Heart right ventricle (tissue), 16 donors: Measurements from ENCODE around the gene FZD8. TPM values are rescaled to one million over a fixed set of nuclear protein-coding genes. Genes with fewer than 3 reads are reported as not detected.

ENCODE experiments used
- ATAC-seq, 8 donors: fragments of 200-7000 bp; cut with Tn5 transposase; one replicate each; pipeline ENCODE4 v1.9.1; 2020; ENCODE audit warnings: mild to moderate bottlenecking in 8 of 8, moderate library complexity in 8 of 8, moderate number of reproducible peaks in 1 of 8
- DNase-seq, 2 donors: peaks; one replicate each; pipeline ENCODE4 v3.0.0-alpha.2; 2020
- H3K27ac ChIP-seq, 10 donors: fragments of 200-600 bp; sonication (generic) in 2 of 10; one replicate each; pipeline versions ENCODE4 v1.5.0 to v1.8.0; 2020 to 2022; ENCODE audit warnings: mild to moderate bottlenecking in 3 of 10
- H3K27me3 ChIP-seq, 7 donors: fragments of 200-600 bp; one replicate each; pipeline ENCODE4 v1.8.0; 2021 to 2022; ENCODE audit warnings: mild to moderate bottlenecking in 2 of 7
- H3K36me3 ChIP-seq, 9 donors: fragments of 200-600 bp; sonication (generic) in 1 of 9; one replicate each; pipeline versions ENCODE4 v1.5.0 to v1.8.0; 2020 to 2022; ENCODE audit warnings: mild to moderate bottlenecking in 2 of 9
- H3K4me1 ChIP-seq, 9 donors: fragments of 200-600 bp; sonication (generic) in 1 of 9; one replicate each; pipeline versions ENCODE4 v1.5.0 to v1.8.0; 2020 to 2022; ENCODE audit warnings: mild to moderate bottlenecking in 4 of 9
- H3K4me3 ChIP-seq, 10 donors: fragments of 200-600 bp; sonication (generic) in 2 of 10; one replicate each; pipeline versions ENCODE4 v1.5.0 to v1.8.0; 2020 to 2022; ENCODE audit warnings: mild to moderate bottlenecking in 7 of 10, moderate library complexity in 2 of 10
- H3K9me3 ChIP-seq, 11 donors: fragments of 200-600 bp in 10 of 11; sonication (generic) in 2 of 11; one replicate each; pipeline versions ENCODE4 v1.5.0 to v1.8.0; 2013 to 2022; ENCODE audit warnings: mild to moderate bottlenecking in 2 of 11, control low read depth in 1 of 11, moderate library complexity in 1 of 11
- WGBS, 2 donors: extraction: QIAGEN DNeasy Blood & Tissue Kit; methylation state at CpG; one replicate each; pipeline ENCODE4 v1.1.7; 2013; ENCODE audit warnings: inconsistent platforms in 1 of 2; 5-methylcytosine and 5-hydroxymethylcytosine counted together
- intact Hi-C, 10 donors: fragments of 100-400 bp; cut with DNase I; formaldehyde crosslinking; loops; one replicate each; pipeline versions ENCODE4 v1.11.1 to v1.14.2; 2022
- polyA plus RNA-seq, 2 donors: library from polyadenylated mRNA; stranded (reverse); fragments of 200-250 nt; gene quantifications; one replicate each; pipeline ENCODE4 v1.2.3, GENCODE V29; 2013
- total RNA-seq, 10 donors: library from RNA; stranded (reverse); fragmentation: NEBNext Ultra II Directional in 3 of 10; extraction: Animal tissue kit (Norgen Biotek cat#: 25700) in 3 of 10; gene quantifications; one replicate each; pipeline versions ENCODE4 v1.2.1 to v1.2.4, GENCODE V29; 2021 to 2023
- TF ChIP-seq, protein P1 (sequence below), 9 donors: fragments of 200-600 bp; sonication (generic) in 2 of 9; IDR thresholded peaks; one replicate each; pipeline versions ENCODE4 v1.5.0 to v1.8.0; 2021 to 2022; ENCODE audit warnings: antibody characterized with exemption in 9 of 9, mild to moderate bottlenecking in 5 of 9, moderate library complexity in 1 of 9
- donor health status: Arrhythmogenic right ventricular cardiomyopathy.
- donor health status: ischemic (EF 13 %, LVEDD 7.1; RV severe dilation, severe dysfunction).
- donor health status: healthy with polysubstance abuse.
- donor health status: DM: no; HTN: yes; CAD: no.
- donor health status: DM: no; HTN: no; CAD: no.
- donor health status: ischemic (EF 25% LVEDD 6.9; RV normal size, moderate dysfunction).
- donor health status: ischemic (EF 25% LVEDD 5.7; RV mildly dilated, moderate dysfunction).
- donor health status: healthy.
- donor health status: DM: yes; HTN: yes; CAD: no.
- donor health status: Ischemic cardiomyopathy.
- donor health status: ischemic (EF 35%, LVEDD 5.7; RV mildly dilated, moderate dysfunction).
- donor health status: nonischemic (EF 11% LVEDD 7.7; RV severe dilation, severe dysfunction).
- donor health status: DM: yes; HTN: yes; CAD: no.
- donor health status: PGD.
- donor health status: ischemic (EF 29% LVEDD 5.4; RV normal size, mild dysfunction).
- donor health status: nonischemic (EF 23%, LVEDD 6.1; RV moderate dilation, normal function).

The FZD8 gene
- total and polyA plus RNA-seq, 12 donors = 1.7 to 19.5 (median 5.9) TPM

DNA sequence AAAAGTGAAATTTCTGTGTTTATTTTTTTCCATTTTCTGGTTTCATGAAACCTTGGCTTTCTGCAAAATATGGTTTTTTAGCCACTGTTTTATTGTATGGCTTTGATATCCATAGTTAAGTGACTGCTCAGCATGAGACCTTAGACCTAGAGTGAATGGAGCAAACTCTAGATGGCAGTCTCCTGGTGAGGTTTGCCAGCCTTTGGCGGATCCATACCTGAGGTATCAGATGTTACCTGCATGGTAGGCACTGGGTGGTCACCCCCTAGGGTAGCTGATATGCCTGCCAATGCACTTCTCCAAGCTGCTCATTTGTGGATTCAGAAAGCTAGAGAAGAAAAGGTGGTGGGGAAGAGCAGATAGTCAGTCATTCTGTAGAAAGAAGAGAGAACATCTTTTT lies 17.4 kb upstream of the FZD8 start:
- intact Hi-C loops = loop anchor here in 1 of 10 donors (10.0 kb wide), 1 partner anchor 845 kb away; no protein-coding TSS in a partner anchor
- DNase-seq (no peak), ATAC-seq (no peak)
- 92 to 94% methylated on average over 1 of the region's 1 CpG for WGBS, 2 donors
- Histone ChIP-seq H3K36me3 (no peaks in the 10 kb centered on the region), H3K27me3 (peaks cover 0 to 3% (median 0%) of the 10 kb centered on the region in 7 donors), H3K4me1 (no peaks in the 10 kb centered on the region), H3K9me3 (peaks cover 0 to 7% (median 0%) of the 10 kb centered on the region in 11 donors), H3K4me3 (no peak overlapping the region), H3K27ac (no peak overlapping the region)
- TF ChIP-seq, protein P1, sequence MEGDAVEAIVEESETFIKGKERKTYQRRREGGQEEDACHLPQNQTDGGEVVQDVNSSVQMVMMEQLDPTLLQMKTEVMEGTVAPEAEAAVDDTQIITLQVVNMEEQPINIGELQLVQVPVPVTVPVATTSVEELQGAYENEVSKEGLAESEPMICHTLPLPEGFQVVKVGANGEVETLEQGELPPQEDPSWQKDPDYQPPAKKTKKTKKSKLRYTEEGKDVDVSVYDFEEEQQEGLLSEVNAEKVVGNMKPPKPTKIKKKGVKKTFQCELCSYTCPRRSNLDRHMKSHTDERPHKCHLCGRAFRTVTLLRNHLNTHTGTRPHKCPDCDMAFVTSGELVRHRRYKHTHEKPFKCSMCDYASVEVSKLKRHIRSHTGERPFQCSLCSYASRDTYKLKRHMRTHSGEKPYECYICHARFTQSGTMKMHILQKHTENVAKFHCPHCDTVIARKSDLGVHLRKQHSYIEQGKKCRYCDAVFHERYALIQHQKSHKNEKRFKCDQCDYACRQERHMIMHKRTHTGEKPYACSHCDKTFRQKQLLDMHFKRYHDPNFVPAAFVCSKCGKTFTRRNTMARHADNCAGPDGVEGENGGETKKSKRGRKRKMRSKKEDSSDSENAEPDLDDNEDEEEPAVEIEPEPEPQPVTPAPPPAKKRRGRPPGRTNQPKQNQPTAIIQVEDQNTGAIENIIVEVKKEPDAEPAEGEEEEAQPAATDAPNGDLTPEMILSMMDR (IDR thresholded peaks at IDR 0.05) = no peak

DNA sequence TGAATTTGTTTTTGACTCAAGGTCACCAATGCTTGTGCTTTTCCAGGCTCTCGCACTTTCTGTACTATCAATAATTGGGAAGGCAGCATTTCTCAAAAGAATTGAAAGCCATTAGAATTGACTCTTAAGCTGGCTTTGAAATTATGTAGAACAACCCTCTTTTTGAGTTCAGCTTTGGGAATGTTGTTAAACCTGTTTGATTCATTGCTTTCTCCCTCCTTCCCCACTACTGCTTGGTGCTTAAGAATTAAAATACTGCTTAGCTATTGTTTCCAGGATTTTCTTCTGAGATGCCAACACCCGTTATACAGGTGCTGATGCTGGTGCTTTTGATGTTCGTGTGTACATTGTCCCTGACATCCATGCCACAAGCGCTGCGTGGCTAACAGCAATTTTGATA lies 15.5 kb upstream of the FZD8 start:
- Histone ChIP-seq H3K4me3 (no peak overlapping the region), H3K36me3 (no peaks in the 10 kb centered on the region), H3K9me3 (peaks cover 0 to 7% (median 0%) of the 10 kb centered on the region in 11 donors), H3K27ac (no peak overlapping the region), H3K27me3 (peaks cover 0 to 3% (median 0%) of the 10 kb centered on the region in 7 donors), H3K4me1 (no peaks in the 10 kb centered on the region)
- intact Hi-C loops = loop anchor here in 1 of 10 donors (10.0 kb wide), 1 partner anchor 847 kb away; no protein-coding TSS in a partner anchor
- TF ChIP-seq, protein P1 (IDR thresholded peaks at IDR 0.05) = no peak
- DNase-seq (no peak), ATAC-seq (no peak)
- 92 to 95% methylated on average over 5 of the region's 5 CpGs for WGBS, 2 donors

GRCh38 chr10:35652824-35653223 lies 10.7 kb upstream of the FZD8 start:
- Histone ChIP-seq H3K9me3 (peaks cover 0 to 7% (median 0%) of the 10 kb centered on the region in 11 donors), H3K36me3 (no peaks in the 10 kb centered on the region), H3K4me1 (no peaks in the 10 kb centered on the region), H3K27ac (no peak overlapping the region), H3K27me3 (no peaks in the 10 kb centered on the region), H3K4me3 (no peak overlapping the region)
- DNase-seq (no peak), ATAC-seq (no peak)
- TF ChIP-seq, protein P1 (IDR thresholded peaks at IDR 0.05) = no peak
- intact Hi-C loops = loop anchor here in 1 of 10 donors (10.0 kb wide), 1 partner anchor 852 kb away; no protein-coding TSS in a partner anchor
- 91 to 99% methylated on average over 2 of the region's 2 CpGs for WGBS, 2 donors

DNA sequence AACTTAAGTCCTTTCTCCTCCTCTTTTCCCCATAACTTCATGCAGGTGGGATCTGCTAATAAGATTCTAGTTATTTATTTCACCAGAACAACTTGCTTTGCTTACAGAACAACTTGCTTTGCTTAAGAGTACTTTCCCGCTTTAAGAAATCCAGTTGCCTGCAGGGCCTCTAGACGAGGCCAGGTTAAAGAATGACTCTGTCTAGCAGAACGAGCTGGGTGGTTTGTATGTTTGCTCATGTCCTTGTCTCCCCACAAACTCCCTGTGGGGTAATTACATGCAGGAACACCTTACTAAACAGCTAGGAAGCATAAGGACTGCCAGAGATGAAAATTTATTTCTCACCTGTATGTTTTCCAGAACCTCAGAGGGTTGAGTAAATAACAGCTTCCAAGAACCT lies 8.8 kb upstream of the FZD8 start:
- Histone ChIP-seq H3K27ac (no peak overlapping the region), H3K4me3 (no peak overlapping the region), H3K36me3 (no peaks in the 10 kb centered on the region), H3K27me3 (no peaks in the 10 kb centered on the region), H3K4me1 (no peaks in the 10 kb centered on the region), H3K9me3 (peaks cover 0 to 3% (median 0%) of the 10 kb centered on the region in 11 donors)
- 87 to 97% methylated on average over 3 of the region's 3 CpGs for WGBS, 2 donors
- intact Hi-C loops = loop anchor here in 1 of 10 donors (10.0 kb wide), 1 partner anchor 854 kb away; no protein-coding TSS in a partner anchor
- TF ChIP-seq, protein P1 (IDR thresholded peaks at IDR 0.05) = no peak
- DNase-seq (no peak), ATAC-seq (no peak)
